HG03066 (cell line): ENCODE data around the gene CINP.
"Not testable (repeated sequence)": the region's sequence is repeated elsewhere in the genome, so short reads cannot be mapped to it uniquely, and the experiment has no call there.

Experiments used
- ATAC-seq: cut with Tn5 transposase; IDR thresholded peaks from one replicate; pipeline ENCODE4 v1.9.1; 2021; ENCODE audit warnings: low read depth; ENCODE audit not compliant: unreplicated experiment

Gene CINP

GRCh38 chr14:102321456-102322422, 41.0 kb downstream of the CINP start:
- no peak for ATAC-seq

- ATAC-seq: no peak
These were observed 41.8 kb downstream of the CINP start for GRCh38 chr14:102320671-102321455.

GRCh38 chr14:102320033-102320660, 42.5 kb downstream of the CINP start:
- ATAC-seq: peak; percentile 10

- ATAC-seq: peak; percentile 51
These were observed 43.2 kb downstream of the CINP start, which contains the start of gene ZNF839 for GRCh38 chr14:102319351-102320032. ZNF839 (plus strand) TSS chr14:102319746; CDS start chr14:102319766, 20 bp downstream.

GRCh38 chr14:102318781-102319276, 43.9 kb downstream of the CINP start:
- no peak for ATAC-seq

- no peak for ATAC-seq
These were observed 45.0 kb downstream of the CINP start for GRCh38 chr14:102317564-102318248.

GRCh38 chr14:102316743-102317563, 45.7 kb downstream of the CINP start:
- peak; percentile 49 for ATAC-seq

- no peak for ATAC-seq
These were observed 46.4 kb downstream of the CINP start for GRCh38 chr14:102316338-102316742.

- no peak for ATAC-seq
These were observed 47.6 kb downstream of the CINP start for GRCh38 chr14:102315121-102315520.

- peak; percentile 51 for ATAC-seq
These were observed 48.3 kb downstream of the CINP start for GRCh38 chr14:102314242-102315011.

- ATAC-seq: peak; percentile 95
These were observed 57.8 kb downstream of the CINP start, which contains the start of gene MOK for GRCh38 chr14:102304611-102305506. MOK (minus strand) TSS chr14:102305164; CDS start chr14:102304968, 196 bp downstream.

GRCh38 chr14:102303664-102304063, 59.0 kb downstream of the CINP start:
- ATAC-seq: no peak

- not testable (repeated sequence) for ATAC-seq
These were observed 64.2 kb downstream of the CINP start for GRCh38 chr14:102298303-102299070.
